ENCODE data around the gene ENTPD2.

- TF ChIP-seq CTCF (IDR thresholded peaks at IDR 0.05) (no peak), FOXJ3 (CRISPR knock-in tag; IDR thresholded peaks at IDR 0.05; ENCODE audit: borderline replicate concordance) (no peak), ATF2 (CRISPR knock-in tag; IDR thresholded peaks at IDR 0.05; ENCODE audit: borderline replicate concordance, low read depth) (no peak), TEAD1 (CRISPR knock-in tag; IDR thresholded peaks at IDR 0.05) (no peak), ZNF317 (CRISPR knock-in tag; IDR thresholded peaks at IDR 0.05; ENCODE audit: borderline replicate concordance, low read depth) (no peak), USF2 (CRISPR knock-in tag; IDR thresholded peaks at IDR 0.05) (no peak), NFE2L1 (CRISPR knock-in tag; IDR thresholded peaks at IDR 0.05) (no peak), MXD4 (CRISPR knock-in tag; IDR thresholded peaks at IDR 0.05; ENCODE audit: borderline replicate concordance) (no peak), SP1 (CRISPR knock-in tag; conservative IDR thresholded peaks at IDR 0.05) (no peak), PRRX2 (CRISPR knock-in tag; IDR thresholded peaks at IDR 0.05) (no peak), ZNF281 (CRISPR knock-in tag; IDR thresholded peaks at IDR 0.05) (no peak)
- TF ChIP-seq, protein P1, sequence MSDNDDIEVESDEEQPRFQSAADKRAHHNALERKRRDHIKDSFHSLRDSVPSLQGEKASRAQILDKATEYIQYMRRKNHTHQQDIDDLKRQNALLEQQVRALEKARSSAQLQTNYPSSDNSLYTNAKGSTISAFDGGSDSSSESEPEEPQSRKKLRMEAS (CRISPR knock-in tag; IDR thresholded peaks at IDR 0.05): no peak
- TF ChIP-seq, protein P2, sequence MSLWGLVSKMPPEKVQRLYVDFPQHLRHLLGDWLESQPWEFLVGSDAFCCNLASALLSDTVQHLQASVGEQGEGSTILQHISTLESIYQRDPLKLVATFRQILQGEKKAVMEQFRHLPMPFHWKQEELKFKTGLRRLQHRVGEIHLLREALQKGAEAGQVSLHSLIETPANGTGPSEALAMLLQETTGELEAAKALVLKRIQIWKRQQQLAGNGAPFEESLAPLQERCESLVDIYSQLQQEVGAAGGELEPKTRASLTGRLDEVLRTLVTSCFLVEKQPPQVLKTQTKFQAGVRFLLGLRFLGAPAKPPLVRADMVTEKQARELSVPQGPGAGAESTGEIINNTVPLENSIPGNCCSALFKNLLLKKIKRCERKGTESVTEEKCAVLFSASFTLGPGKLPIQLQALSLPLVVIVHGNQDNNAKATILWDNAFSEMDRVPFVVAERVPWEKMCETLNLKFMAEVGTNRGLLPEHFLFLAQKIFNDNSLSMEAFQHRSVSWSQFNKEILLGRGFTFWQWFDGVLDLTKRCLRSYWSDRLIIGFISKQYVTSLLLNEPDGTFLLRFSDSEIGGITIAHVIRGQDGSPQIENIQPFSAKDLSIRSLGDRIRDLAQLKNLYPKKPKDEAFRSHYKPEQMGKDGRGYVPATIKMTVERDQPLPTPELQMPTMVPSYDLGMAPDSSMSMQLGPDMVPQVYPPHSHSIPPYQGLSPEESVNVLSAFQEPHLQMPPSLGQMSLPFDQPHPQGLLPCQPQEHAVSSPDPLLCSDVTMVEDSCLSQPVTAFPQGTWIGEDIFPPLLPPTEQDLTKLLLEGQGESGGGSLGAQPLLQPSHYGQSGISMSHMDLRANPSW (CRISPR knock-in tag; conservative IDR thresholded peaks at IDR 0.05; ENCODE audit: low read depth): no peak
These were observed 23.9 kb downstream of the ENTPD2 start for GRCh38 chr9:137030006-137030405.
